Lower leg skin (tissue), 4 donors: Measurements from ENCODE around the gene RAPGEF1. TPM values are rescaled to one million over a fixed set of nuclear protein-coding genes. Genes with fewer than 3 reads are reported as not detected.

ENCODE experiments used
- DNase-seq, 2 donors: peaks; one replicate each; pipeline ENCODE4 v3.0.0-alpha.2; 2019; ENCODE audit warnings: low spot score in 2 of 2
- H3K4me3 ChIP-seq: fragments of 200-600 bp; sonication (generic); 2 replicates; pipeline ENCODE4 v1.5.1; 2017; ENCODE audit warnings: mild to moderate bottlenecking, low read depth; ENCODE audit not compliant: poor library complexity, severe bottlenecking
- POLR2A ChIP-seq, 2 donors: fragments of 450-650 bp; IDR thresholded peaks; one replicate each; pipeline ENCODE4 v1.6.1; 2016 to 2017; ENCODE audit warnings: antibody characterized with exemption in 2 of 2, mild to moderate bottlenecking in 1 of 2, moderate library complexity in 1 of 2
- WGBS, 2 donors: methylation state at CpG; one replicate each; pipeline ENCODE4 v1.1.5; 2018; 5-methylcytosine and 5-hydroxymethylcytosine counted together
- intact Hi-C: fragments of 100-400 bp; cut with DNase I; formaldehyde crosslinking; loops from one replicate; pipeline ENCODE4 v1.15.0; 2023; ENCODE audit warnings: low total_unique reads
- total RNA-seq, 4 donors: library from RNA; depleted of rRNA; stranded (reverse); fragments of >200 nt; gene quantifications; one replicate each; pipeline ENCODE4 v1.1.0, GENCODE V29; 2016
- TF ChIP-seq, protein P1 (sequence below), 3 donors: fragments of 450-650 bp; IDR thresholded peaks; one replicate each; pipeline ENCODE4 v1.5.1; 2016; ENCODE audit warnings: antibody characterized with exemption in 3 of 3, mild to moderate bottlenecking in 3 of 3, moderate library complexity in 2 of 3

Gene RAPGEF1
- total RNA-seq, 4 donors from 2014 or later = 18.0 to 70.8 (median 43.5) TPM

- TF ChIP-seq, protein P1, sequence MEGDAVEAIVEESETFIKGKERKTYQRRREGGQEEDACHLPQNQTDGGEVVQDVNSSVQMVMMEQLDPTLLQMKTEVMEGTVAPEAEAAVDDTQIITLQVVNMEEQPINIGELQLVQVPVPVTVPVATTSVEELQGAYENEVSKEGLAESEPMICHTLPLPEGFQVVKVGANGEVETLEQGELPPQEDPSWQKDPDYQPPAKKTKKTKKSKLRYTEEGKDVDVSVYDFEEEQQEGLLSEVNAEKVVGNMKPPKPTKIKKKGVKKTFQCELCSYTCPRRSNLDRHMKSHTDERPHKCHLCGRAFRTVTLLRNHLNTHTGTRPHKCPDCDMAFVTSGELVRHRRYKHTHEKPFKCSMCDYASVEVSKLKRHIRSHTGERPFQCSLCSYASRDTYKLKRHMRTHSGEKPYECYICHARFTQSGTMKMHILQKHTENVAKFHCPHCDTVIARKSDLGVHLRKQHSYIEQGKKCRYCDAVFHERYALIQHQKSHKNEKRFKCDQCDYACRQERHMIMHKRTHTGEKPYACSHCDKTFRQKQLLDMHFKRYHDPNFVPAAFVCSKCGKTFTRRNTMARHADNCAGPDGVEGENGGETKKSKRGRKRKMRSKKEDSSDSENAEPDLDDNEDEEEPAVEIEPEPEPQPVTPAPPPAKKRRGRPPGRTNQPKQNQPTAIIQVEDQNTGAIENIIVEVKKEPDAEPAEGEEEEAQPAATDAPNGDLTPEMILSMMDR (IDR thresholded peaks at IDR 0.05) = no peak
- TF ChIP-seq POLR2A (IDR thresholded peaks at IDR 0.05) = no peak
- H3K4me3 ChIP-seq = peak overlapping the region; percentile 61
- peak; percentile 44 to 93 for DNase-seq
- WGBS, 2 donors = 4 to 5% methylated on average over 7 to 21 of the region's 29 CpGs
- intact Hi-C loops = no loop called here
These were observed 209.3 kb downstream of the RAPGEF1 start for GRCh38 chr9:131530546-131530919.

GRCh38 chr9:131529597-131530545 is 210.0 kb downstream of the RAPGEF1 start:
- H3K4me3 ChIP-seq = peak overlapping the region; percentile 61
- WGBS, 2 donors = 52 to 54% methylated on average over 21 to 24 of the region's 24 CpGs
- no peak for DNase-seq
- TF ChIP-seq, protein P1 (IDR thresholded peaks at IDR 0.05) = no peak
- no peak for TF ChIP-seq POLR2A (IDR thresholded peaks at IDR 0.05)
- intact Hi-C loops = no loop called here

GRCh38 chr9:131528886-131529505 is 210.9 kb downstream of the RAPGEF1 start:
- DNase-seq = no peak
- intact Hi-C loops = no loop called here
- 95 to 97% methylated on average over 34 to 35 of the region's 35 CpGs for WGBS, 2 donors
- no peak overlapping the region for H3K4me3 ChIP-seq
- TF ChIP-seq, protein P1 (IDR thresholded peaks at IDR 0.05) = no peak
- no peak for TF ChIP-seq POLR2A (IDR thresholded peaks at IDR 0.05)

GRCh38 chr9:131528186-131528585 is 211.7 kb downstream of the RAPGEF1 start:
- DNase-seq = no peak
- intact Hi-C loops = no loop called here
- WGBS, 2 donors = 86 to 89% methylated on average over 7 of the region's 7 CpGs
- no peak for TF ChIP-seq POLR2A (IDR thresholded peaks at IDR 0.05)
- TF ChIP-seq, protein P1 (IDR thresholded peaks at IDR 0.05) = no peak
- no peak overlapping the region for H3K4me3 ChIP-seq

Other genes with a start within 250 kb of the RAPGEF1 start
- 10 to 100 TPM; 23.9 to 29.0 (median 26.6) TPM for gene POMT1, start 237.2 kb downstream of the RAPGEF1 start, total RNA-seq
- 10 to 100 TPM; 22.0 to 35.1 (median 25.4) TPM for gene UCK1, start 208.8 kb downstream of the RAPGEF1 start, total RNA-seq
- gene PRRT1B, start 194.6 kb downstream of the RAPGEF1 start, total RNA-seq = not detected